ENCODE results near the gene NT5DC1.
"Not testable (repeated sequence)": the region's sequence is repeated elsewhere in the genome, so short reads cannot be mapped to it uniquely, and the experiment has no call there.

NT5DC1 gene

DNA sequence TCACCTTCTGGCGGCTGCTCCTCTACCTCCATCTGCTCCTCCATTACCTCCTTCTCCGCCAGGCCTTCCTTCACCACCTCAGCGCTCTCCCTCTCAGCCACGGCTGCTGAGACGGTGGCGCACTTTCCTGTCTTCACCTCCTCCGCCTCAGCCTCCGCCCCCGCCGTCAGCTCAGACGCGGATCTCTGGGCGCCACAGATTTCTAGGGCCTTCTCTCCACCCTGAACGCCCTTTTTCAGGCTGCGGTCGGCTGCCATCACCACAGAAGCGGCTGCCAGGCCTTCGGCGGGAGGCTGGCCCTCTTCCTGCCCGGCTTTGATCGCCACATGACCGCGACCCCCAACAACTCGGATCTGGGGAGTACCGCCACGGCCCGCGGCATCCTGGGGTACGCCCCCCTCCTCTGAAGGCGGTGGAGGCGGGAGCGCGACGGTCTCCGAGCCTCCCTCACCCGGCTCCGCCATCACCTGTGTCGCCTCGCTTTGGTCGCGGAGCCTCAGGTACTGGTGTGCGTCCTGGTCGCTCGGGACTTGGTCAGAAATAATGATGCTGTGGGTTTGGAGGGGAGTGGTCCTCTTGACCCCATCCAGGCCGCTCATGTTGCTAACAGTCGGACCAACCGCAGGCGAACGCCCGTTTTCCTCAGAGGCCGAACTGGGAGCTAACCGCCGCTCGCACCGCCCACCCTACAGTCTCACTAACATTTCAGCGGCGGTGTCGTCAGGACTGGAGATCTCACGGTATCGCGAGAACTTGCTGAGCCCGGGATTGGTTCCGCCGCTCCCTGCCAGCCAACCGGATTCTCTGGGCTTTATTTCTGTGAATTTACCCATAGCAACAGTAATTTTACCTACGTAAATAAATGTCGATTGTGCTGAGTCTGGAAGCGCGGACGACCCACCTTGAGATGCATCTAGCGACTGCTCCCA, 178.8 kb downstream of the NT5DC1 start, which contains the start of gene TSPYL1:
TSPYL1 (minus strand) TSS at position 699 of the 929 bp plus-strand sequence; CDS start at position 599, 100 bp downstream.
- DNase-seq (ENCODE audit: low read depth in 2 of 2): peak; percentile 86 to 88

DNA sequence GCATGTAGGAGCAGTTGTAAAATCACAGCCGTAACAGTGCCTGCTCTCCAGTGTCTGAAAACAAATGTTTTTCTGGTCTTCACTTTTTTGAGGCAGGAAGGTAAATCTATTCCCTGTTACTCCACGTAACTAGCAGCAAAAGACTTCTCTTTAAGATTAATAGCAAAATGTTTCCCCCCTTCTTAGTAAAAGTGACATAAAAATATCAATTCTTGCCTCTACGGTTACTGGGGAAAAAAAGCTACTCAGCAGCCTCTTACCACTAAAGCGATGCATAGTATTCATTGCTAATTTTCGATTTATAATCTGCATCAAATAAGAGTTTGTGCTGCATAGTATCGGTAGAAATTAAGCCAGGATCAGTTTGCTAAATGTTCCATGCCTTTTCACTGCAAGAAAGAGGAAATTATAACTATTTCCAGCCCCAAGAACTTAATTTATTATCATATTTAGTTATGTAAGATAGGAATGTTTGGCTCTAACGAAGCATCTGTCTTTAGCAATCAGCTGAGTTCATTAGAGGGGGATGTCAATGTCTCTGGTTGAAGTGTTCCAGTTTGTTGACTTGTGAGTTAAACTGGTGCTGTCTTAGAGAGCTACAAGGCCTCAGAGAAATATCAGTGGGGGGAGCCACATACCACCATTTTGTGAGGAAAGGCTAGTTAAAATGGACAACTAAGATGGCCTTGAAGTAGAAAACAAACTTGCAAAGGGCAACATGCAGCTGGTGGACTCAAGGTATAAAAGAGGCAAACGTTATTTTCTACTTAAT, 179.7 kb downstream of the NT5DC1 start:
- no peak for DNase-seq (ENCODE audit: low read depth in 2 of 2)

DNA sequence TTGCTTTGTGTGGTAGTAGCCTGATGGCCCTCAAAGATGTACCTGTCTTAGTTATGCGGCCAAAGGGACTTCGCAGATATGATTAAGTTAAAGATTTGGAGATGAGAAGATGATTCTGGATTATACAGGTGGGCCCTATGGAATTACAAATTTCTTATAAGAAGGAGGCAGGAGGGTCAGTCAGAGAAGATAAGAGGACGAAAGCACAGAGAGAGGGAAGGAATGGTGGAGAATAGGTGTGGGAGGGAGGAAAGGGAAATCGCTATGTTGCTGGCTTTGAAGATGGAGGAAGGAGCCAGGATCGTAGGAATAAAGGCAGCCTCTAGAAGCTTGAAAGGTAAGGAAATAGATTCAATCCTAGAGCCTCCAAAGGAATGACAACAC, 180.3 kb downstream of the NT5DC1 start:
- DNase-seq (ENCODE audit: low read depth in 2 of 2): no peak

DNA sequence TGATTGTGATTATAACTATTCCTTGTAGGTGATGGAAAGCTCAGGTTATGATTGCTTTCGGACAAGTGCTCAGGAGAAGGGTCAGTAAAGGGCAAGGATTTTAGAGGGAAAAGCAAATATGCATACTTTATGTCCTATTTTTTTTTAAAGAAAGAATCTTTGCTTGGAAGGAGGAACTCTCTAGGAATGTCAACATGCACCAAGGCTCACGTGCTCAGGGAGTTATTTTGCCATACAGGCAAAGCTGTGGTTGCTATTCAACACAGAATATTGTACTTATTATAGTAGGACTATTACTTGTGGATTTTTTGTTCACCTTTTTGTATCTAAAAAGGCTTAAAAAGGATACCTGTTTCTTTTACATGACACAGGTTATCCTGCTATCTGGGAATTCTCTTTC, 182.0 kb downstream of the NT5DC1 start:
- DNase-seq (ENCODE audit: low read depth in 2 of 2): no peak

DNA sequence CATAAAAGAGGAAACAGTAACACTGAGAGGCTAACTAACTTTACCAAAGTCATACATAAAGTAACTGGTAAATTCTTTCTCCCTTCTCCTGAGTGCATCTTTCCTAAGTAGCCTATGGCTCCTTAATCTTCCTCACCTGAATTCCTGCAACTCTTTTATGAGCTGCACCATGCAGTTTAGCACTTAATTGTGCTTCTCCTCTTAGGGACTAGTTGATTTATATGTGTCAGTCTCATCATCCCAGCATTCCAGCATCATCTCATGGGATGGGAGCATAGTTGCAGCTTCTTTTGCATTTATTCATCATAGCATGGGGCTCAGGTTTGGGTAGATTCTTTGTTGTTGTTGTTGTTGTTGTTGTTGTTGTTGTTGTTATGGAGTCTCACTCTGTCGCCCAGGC, 182.5 kb downstream of the NT5DC1 start:
- no peak for DNase-seq (ENCODE audit: low read depth in 2 of 2)

DNA sequence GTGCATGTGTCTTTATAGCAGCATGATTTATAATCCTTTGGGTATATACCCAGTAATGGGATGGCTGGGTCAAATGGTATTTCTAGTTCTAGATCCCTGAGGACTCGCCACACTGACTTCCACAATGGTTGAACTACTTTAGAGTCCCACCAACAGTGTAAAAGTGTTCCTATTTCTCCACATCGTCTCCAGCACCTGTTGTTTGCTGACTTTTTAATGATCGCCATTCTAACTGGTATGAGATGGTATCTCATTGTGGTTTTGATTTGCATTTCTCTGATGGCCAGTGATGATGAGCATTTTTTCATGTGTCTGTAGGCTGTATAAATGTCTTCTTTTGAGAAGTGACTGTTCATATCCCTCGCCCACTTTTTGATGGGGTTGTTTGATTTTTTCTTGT, 184.3 kb downstream of the NT5DC1 start:
- DNase-seq (ENCODE audit: low read depth in 2 of 2): not testable (repeated sequence)

DNA sequence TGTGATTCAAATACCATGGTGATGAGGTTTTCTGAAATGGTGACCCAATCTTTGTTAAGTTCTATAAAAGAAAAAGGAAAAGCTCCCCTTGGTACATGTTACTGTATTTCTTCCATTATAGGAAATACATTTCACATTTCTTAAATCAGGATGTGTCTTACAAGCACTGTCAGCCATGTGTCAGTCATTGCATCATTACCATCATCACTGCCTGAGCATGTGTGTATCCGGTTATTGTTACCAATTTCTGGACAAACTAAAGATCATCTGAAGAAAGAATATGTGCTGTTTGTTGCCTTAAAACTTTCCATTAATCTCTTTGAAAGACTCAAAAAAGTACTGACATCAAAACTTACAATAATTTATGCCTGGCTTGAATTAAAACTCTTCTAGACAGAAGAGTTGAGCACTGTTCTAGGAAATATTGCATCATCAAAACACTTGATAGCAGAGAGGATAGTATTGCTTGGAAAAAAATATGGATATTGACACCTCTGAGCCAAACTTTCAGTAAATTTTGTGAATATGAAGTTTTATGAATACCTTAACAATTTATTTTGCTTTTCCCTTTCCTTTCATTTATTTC, 186.2 kb downstream of the NT5DC1 start:
- DNase-seq (ENCODE audit: low read depth in 2 of 2): no peak

DNA sequence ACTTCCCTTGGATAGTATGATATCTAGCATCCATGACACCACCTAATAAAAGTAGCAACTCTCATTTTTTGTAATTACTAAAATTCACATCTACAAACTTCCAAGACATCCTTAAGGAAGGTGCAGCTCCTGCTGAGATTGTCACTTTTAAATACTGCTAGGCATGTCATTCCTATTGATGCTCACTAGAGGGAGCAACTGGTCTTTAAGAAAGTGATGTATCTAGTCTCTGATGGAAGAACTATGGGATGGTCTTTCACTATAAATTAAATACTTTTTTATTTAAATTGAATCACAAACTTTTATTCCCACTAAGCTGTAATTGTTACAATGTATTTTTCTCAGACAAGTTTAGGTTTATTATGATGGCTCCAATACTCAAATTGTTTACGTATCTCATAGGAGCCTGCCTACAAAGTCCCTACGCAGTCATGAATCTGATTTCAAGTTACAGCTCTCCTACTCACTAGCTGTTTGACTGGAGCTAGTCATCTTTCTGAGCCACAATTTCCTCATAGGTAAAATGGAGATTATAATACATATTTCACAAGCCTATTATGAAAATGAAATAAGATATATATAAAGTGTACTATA, 187.1 kb downstream of the NT5DC1 start:
- no peak for DNase-seq (ENCODE audit: low read depth in 2 of 2)

DNA sequence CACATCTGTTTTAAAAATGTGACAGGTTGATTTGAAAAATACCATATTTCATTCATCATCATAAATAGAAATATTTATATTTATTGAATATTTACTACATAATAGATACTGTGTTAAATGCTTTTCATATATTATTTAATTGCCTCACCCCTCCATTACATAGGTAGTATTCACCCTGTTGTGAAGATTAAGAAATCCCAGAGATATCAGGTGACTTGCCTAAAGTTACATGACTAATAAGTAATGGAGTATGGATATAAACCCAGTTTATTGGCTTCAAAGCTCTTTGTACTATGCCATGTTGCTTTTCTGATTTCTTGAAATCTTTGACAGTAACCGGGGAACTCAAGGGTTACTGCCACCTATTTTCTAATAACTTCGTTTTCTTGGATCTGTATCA, 189.2 kb downstream of the NT5DC1 start:
- DNase-seq (ENCODE audit: low read depth in 2 of 2): no peak

DNA sequence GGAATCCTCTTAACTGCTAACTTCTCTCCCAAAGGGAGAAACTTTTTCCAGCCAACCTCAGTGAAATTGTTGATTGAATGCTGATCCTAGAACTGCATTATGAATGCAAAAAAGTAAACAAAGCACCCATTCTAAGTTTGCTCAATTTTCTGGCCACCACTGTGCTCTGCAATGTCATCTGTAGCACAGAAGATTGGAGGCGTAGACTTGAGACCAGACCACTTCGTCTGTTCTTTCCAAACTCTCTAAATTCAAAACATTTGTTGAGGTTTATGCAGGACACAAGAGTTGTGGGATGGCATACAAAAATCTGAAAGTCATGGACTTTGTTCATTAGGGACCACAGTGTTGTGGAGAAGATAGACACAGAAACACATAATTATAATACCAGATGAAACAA, 190.1 kb downstream of the NT5DC1 start:
- no peak for DNase-seq (ENCODE audit: low read depth in 2 of 2)

DNA sequence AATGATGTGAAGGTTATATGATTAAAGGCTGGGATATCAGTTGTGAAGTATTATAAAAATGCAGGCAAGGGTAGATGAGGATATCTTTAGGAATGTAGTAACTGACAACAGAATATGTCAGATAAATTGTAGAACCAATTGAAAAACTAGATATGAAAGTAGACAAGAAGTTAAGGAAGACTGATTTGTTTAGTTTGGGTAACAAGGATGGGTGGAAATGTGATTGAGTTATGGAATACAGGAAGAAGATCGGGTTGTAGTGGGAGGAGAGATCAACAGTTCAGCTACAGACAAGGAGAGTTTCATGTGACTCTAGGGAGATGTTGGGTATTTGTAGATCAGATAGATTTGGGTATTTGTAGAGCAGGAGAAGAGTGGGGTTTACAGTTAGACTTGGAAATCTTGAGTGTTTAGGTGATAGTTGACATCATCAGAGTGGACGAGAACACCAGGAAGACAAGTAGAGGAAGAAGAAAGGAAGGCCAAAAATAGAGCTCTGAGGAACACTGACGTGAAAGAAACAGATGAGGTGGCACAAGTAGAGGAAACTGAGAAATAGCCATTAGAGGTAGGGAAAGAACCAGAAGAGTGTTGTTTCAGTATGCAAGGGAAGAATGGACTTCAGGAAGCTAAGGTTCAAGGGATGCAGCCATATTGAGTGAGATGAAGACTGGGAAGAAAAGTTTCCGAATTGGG, 191.2 kb downstream of the NT5DC1 start:
- no peak for DNase-seq (ENCODE audit: low read depth in 2 of 2)

DNA sequence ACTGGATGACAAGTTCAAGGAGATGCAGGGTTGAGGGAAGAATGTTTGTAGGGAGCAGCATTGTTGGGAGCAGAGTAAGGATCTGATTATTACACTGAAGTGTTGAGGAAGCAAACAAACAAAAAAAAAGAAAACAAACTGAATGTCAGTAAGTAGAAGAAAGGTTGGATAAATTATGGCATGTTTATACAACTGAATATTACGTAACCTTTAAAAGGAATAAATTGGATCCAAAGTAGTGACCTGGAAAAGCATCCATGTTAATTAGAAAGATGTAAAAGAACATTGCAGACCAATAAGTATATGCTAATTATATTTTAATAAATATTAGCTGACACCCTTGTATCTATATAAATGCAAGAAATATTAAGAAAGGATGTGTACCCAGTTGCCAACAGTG, 191.9 kb downstream of the NT5DC1 start:
- no peak for DNase-seq (ENCODE audit: low read depth in 2 of 2)

DNA sequence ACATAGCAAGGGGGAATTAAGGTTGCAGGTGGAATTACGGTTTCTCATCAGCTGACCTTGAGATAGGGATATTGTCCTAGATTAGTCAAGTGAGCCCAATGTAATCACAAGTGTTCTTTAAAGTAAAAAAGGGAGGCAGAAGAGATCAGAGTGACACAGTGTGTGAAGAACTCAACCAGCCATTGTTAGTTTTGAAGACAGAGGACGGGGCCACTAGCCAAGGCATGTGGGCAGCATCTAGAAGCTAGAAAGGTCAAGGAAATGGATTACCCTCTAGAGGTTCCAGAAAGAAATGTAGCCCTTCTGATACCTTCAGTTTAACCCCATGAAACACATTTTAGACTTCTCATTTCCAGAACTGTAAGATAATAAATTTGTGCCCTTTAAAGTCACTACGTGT, 197.6 kb downstream of the NT5DC1 start:
- DNase-seq (ENCODE audit: low read depth in 2 of 2): no peak

DNA sequence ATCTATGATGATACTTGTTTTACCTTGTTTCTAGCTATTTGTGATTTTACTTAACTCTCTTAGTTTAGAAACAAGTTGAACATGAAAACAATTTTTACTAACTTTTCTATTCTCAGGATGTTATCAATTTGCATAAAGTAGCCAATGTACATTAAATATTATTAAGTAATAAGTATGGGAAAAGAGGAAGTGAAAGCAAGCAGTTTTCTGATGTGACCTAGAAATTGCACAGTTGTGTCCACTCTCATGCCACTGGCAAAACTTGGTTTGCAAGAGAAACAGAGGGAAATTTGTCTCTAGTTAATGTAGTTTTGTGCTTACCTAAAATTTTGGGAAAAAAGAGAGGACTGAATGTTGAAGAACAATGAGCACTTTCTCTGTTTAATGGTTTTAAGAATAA, 198.3 kb downstream of the NT5DC1 start:
- DNase-seq (ENCODE audit: low read depth in 2 of 2): no peak

Measured in activated CD4-positive, alpha-beta T cell treated with anti-CD3 and anti-CD28 coated beads for 24 hours (primary cell).